ENCODE results near the gene BEX2. TPM values are rescaled to one million over a fixed set of nuclear protein-coding genes. Genes with fewer than 3 reads are reported as not detected.
A peak's percentile ranks its signal among the peaks of the same experiment; 100 is the strongest.
"Not testable (repeated sequence)": the region's sequence is repeated elsewhere in the genome, so short reads cannot be mapped to it uniquely, and the experiment has no call there.

Gene BEX2
- total RNA-seq, 2 experiments from 2014 or later = 4.9 to 5.3 TPM

DNA sequence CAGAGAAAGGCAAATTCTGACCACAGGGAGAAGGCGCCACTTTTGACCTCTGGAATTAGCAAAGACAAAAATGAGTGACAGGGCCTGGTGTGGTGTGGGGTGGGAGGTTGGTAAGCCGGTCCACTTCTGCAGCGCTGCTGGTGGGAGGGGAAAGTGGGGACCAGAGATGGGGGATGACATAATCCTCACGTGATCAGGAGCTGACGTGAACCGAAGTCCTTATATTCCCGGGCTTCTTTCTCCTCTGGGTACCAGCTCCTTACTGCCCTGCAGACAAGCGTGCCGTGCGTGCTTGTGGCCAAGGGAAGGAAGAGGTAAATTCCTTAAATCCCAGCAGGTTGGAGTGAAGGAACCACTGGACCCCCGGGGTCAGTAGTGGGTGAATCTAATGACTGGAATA lies 19.2 kb upstream of the BEX2 start, which contains the start of gene TCEAL7:
Gene TCEAL7, plus strand, starts transcription at position 249 of the 400 bp plus-strand sequence. CDS start 1,165 bp downstream, outside the sequence.
- Mint-ChIP-seq H3K27me3 (ENCODE audit: low read depth) (peaks cover 14% of the 10 kb centered on the region), H3K4me1 (ENCODE audit: low read depth) (no peaks in the 10 kb centered on the region), H3K9me3 (ENCODE audit: insufficient read depth) (no peaks in the 10 kb centered on the region), H3K4me3 (no peak within 1 kb of the TSS), H3K36me3 (ENCODE audit: low read depth) (no peaks in the 10 kb centered on the region), H3K27ac (no peak within 1 kb of the TSS)
- ChIA-PET CTCF (interaction anchor here (1.5 kb wide), 1 partner anchor 8 kb away, joined by 3 read pairs; no protein-coding TSS in a partner anchor), POLR2A (no interaction called here)
- ATAC-seq = no peak
- no peak for DNase-seq

DNA sequence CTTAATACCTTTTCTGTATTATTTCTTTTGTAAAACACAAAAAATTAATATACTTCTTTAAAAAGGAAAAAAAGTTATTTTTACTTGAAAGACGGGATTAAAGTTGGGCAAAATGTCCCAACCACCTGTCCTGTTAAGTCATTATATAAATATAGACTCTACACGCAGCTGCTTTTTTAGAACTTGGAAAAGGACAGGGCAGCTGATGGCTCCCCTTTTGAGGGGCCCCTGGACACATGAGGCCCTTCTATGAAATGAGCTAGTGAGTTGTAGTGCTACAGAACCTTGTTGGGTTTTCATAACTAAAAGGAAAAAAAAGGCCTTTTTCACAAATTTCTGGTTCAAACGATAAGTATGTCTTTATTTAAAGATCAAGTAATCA lies 600 bp upstream of the BEX2 start:
- H3K4me1 Mint-ChIP-seq (ENCODE audit: low read depth) = no peaks in the 10 kb centered on the region
- DNase-seq = no peak
- peak overlapping the region; percentile 66 for H3K4me3 Mint-ChIP-seq
- H3K27me3 Mint-ChIP-seq (ENCODE audit: low read depth) = no peaks in the 10 kb centered on the region
- POLR2A ChIA-PET = no interaction called here
- ATAC-seq = no peak
- CTCF ChIA-PET = interaction anchor here (1.1 kb wide), 1 partner anchor 101 kb away, joined by 3 read pairs; no protein-coding TSS in a partner anchor
- H3K9me3 Mint-ChIP-seq (ENCODE audit: insufficient read depth) = no peaks in the 10 kb centered on the region
- no peak overlapping the region for H3K27ac Mint-ChIP-seq
- H3K36me3 Mint-ChIP-seq (ENCODE audit: low read depth) = no peaks in the 10 kb centered on the region

DNA sequence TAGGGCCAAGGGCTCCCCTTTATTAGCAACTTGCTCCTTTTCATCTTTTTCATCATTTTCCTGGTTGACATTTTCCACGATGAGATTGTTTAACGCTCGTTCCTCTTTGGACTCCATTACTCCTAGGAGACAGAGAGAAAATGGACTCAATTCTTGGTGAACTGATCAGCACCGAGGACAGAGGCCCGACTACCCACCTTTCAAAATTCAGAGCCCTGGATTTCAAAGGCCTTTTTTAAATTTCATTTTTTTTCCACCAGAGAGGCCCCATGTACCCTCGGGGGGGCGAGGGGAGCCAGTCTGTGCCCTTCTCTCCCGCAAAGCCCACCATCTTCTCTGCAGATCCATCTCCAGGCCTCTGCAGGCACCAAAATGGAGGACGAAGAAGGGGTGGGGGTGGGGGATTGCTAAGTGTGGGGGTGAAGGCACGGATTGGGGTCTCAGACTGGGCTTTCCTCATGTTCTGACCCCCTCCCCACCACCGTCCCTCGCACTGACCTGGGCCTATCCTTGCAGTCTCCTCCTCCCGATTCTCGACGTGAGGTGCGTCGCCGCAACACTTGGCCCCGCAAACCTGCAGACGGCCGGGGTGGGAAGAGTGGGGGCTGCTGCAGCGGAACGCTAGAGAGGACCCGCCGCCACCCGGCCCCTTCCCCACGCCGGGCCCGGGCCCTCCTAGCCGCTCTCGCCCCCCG lies 783 bp downstream of the BEX2 start:
- Mint-ChIP-seq H3K9me3 (ENCODE audit: insufficient read depth) (no peaks in the 10 kb centered on the region), H3K27ac (no peak overlapping the region), H3K27me3 (ENCODE audit: low read depth) (no peaks in the 10 kb centered on the region), H3K36me3 (ENCODE audit: low read depth) (no peaks in the 10 kb centered on the region), H3K4me1 (ENCODE audit: low read depth) (peaks cover 2% of the 10 kb centered on the region), H3K4me3 (peak overlapping the region; percentile 23)
- ChIA-PET CTCF (no interaction called here), POLR2A (interaction anchor here (0.6 kb wide), 1 partner anchor 13 kb away, joined by 3 read pairs; no protein-coding TSS in a partner anchor)
- ATAC-seq (peak; percentile 12), DNase-seq (no peak)

DNA sequence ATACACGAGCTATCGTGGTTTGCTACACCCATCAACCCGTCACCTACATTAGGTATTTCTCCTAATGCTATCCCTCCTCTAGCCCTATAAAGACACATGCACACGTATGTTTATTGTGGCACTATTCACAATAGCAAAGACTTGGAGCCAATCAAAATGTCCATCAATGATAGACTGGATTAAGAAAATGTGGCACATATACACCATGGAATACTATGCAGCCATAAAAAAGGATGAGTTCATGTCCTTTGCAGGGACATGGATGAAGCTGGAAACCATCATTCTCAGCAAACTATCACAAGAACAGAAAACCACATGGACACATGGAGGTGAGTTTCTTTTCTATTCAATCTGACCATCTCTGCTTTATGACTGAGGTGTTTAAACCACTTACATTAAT lies 5.1 kb downstream of the BEX2 start:
- CTCF ChIA-PET; H3K27me3 Mint-ChIP-seq (ENCODE audit: low read depth); H3K4me1 Mint-ChIP-seq (ENCODE audit: low read depth); DNase-seq; H3K36me3 Mint-ChIP-seq (ENCODE audit: low read depth); H3K4me3 Mint-ChIP-seq; H3K27ac Mint-ChIP-seq; POLR2A ChIA-PET; H3K9me3 Mint-ChIP-seq (ENCODE audit: insufficient read depth); ATAC-seq: not testable (repeated sequence)

DNA sequence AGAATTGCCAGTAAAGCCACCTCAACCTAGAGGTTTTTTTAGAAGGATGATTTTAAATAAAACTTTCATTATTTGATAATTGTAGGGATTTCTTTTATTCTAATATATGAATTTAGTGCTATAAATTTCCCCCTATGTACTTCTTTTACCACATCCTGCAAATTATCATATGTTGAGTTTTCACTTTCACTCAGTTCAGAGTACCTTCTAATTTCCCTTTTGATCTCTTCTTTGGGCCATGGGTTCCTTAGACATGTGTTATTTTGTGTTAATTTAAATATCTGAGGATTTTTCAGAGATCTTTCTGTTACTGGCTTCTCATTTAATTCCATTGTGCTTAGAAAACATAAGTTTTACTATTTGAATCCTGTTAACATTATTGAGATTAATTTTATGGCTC lies 6.1 kb downstream of the BEX2 start:
- no peak overlapping the region for H3K4me3 Mint-ChIP-seq
- CTCF ChIA-PET = no interaction called here
- POLR2A ChIA-PET = no interaction called here
- ATAC-seq (no peak), DNase-seq (no peak)
- no peaks in the 10 kb centered on the region for H3K27me3 Mint-ChIP-seq (ENCODE audit: low read depth)
- H3K9me3 Mint-ChIP-seq (ENCODE audit: insufficient read depth) = no peaks in the 10 kb centered on the region
- peaks cover 6% of the 10 kb centered on the region for H3K4me1 Mint-ChIP-seq (ENCODE audit: low read depth)
- no peaks in the 10 kb centered on the region for H3K36me3 Mint-ChIP-seq (ENCODE audit: low read depth)
- H3K27ac Mint-ChIP-seq = no peak overlapping the region

DNA sequence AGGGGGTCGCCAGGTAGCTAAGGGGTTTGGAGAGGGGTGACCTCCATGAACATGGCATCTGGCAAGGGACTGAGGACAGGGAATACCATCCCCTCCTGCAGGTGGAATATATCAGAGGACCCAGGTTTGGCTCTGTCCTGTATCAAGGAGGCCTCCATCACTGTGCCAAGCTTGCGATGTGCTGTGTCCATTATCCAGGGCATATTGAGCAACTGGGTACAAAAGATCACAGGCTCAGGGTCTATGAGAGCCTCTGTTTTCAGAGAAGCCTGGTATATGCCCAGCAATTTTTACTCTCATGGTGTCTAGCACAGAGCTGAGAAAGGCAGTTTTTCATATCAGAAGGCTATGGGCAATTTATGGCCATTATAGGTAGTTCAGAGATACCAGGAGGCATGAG lies 17.7 kb downstream of the BEX2 start:
- no peaks in the 10 kb centered on the region for H3K9me3 Mint-ChIP-seq (ENCODE audit: insufficient read depth)
- POLR2A ChIA-PET = no interaction called here
- H3K27ac Mint-ChIP-seq = no peak overlapping the region
- H3K4me3 Mint-ChIP-seq = no peak overlapping the region
- H3K36me3 Mint-ChIP-seq (ENCODE audit: low read depth) = no peaks in the 10 kb centered on the region
- DNase-seq (no peak), ATAC-seq (no peak)
- CTCF ChIA-PET = no interaction called here
- peaks cover 14% of the 10 kb centered on the region for H3K27me3 Mint-ChIP-seq (ENCODE audit: low read depth)
- H3K4me1 Mint-ChIP-seq (ENCODE audit: low read depth) = no peaks in the 10 kb centered on the region

DNA sequence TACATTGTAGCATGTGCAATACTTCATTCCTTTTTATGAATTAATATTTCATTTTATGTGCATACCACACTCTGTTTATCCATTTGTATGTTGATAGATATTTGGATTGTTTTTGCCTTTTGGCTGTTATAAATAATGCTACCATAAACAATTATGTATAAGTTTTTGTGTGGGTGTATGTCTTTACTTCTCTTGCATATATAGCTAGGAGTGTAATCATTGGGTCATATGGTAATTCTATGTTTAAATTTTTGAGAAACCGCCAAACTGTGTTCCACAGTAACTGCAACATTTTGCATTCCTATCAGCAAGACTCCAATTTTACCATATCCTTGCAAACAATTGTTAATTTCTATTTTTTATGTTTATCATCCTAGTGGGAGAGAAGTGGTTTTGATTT lies 31.2 kb downstream of the BEX2 start:
- Mint-ChIP-seq H3K27me3 (ENCODE audit: low read depth) (peaks cover 42% of the 10 kb centered on the region), H3K4me1 (ENCODE audit: low read depth) (peaks cover 3% of the 10 kb centered on the region), H3K4me3 (no peak overlapping the region), H3K36me3 (ENCODE audit: low read depth) (no peaks in the 10 kb centered on the region), H3K27ac (no peak overlapping the region), H3K9me3 (ENCODE audit: insufficient read depth) (no peaks in the 10 kb centered on the region)
- ChIA-PET POLR2A (no interaction called here), CTCF (no interaction called here)
- ATAC-seq (no peak), DNase-seq (no peak)

DNA sequence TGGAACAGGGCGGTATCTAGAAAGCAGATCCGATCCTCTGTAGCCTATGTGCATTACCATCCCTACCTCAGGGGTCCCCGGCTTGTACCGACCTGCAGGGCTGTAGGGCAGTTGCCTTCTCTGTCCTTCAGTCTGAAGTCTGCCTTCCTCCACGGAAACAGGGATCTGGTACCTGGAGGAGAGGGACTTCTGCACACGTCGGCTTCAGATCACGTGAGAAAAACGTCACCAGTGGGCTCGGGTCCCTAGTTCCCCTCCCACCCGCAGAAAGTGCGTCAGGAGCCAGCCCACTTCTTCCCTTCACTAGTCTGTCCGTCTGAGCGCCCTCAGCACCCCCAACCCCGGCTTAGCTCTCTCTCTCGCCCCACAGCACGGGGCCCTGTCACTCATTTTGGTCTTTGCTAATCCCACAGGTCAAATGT lies 34.2 kb downstream of the BEX2 start, which contains the start of gene TCEAL5:
Gene TCEAL5, minus strand, starts transcription at position 170 of the 422 bp plus-strand sequence. CDS start 2,187 bp downstream, outside the sequence.
- no peaks in the 10 kb centered on the region for H3K36me3 Mint-ChIP-seq (ENCODE audit: low read depth)
- H3K27me3 Mint-ChIP-seq (ENCODE audit: low read depth) = peaks cover 46% of the 10 kb centered on the region
- peaks cover 3% of the 10 kb centered on the region for H3K4me1 Mint-ChIP-seq (ENCODE audit: low read depth)
- ATAC-seq = no peak
- no peaks in the 10 kb centered on the region for H3K9me3 Mint-ChIP-seq (ENCODE audit: insufficient read depth)
- no peak for DNase-seq
- CTCF ChIA-PET = no interaction called here
- H3K27ac Mint-ChIP-seq = no peak within 1 kb of the TSS
- POLR2A ChIA-PET = no interaction called here
- H3K4me3 Mint-ChIP-seq = no peak within 1 kb of the TSS

DNA sequence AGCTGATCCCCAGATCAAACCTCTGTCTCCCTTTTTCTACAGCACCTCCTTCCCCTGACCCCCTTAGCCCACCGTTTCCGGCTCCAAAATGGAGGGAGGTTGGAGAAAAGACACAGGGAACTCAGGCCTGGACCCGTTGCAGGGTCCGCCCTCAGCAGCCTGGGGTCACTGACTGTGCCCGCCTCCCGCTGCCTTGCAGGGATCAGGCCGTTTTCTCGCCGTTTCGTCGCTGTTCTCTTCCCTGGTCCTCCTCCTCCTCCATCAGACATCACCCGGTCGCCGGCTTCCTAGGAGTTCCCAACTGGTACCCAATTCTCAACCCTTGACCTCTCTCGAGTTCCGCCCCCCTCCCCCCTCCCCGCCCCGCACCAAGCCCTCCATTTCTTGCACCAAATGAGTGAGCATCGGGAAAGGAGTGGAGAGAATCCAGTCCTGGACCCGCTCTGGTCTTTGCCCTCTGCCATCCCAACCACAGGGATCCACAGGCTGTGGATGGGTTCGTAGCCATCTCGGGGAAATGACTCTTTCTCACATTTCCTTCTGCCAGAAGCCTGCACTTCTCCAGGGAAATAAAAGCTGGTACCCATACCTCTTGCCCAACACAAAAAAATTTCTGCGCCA lies 34.7 kb downstream of the BEX2 start:
- peaks cover 3% of the 10 kb centered on the region for H3K4me1 Mint-ChIP-seq (ENCODE audit: low read depth)
- CTCF ChIA-PET = no interaction called here
- no peaks in the 10 kb centered on the region for H3K9me3 Mint-ChIP-seq (ENCODE audit: insufficient read depth)
- POLR2A ChIA-PET = no interaction called here
- H3K36me3 Mint-ChIP-seq (ENCODE audit: low read depth) = no peaks in the 10 kb centered on the region
- ATAC-seq (no peak), DNase-seq (no peak)
- H3K27ac Mint-ChIP-seq = no peak overlapping the region
- no peak overlapping the region for H3K4me3 Mint-ChIP-seq
- H3K27me3 Mint-ChIP-seq (ENCODE audit: low read depth) = peaks cover 48% of the 10 kb centered on the region

DNA sequence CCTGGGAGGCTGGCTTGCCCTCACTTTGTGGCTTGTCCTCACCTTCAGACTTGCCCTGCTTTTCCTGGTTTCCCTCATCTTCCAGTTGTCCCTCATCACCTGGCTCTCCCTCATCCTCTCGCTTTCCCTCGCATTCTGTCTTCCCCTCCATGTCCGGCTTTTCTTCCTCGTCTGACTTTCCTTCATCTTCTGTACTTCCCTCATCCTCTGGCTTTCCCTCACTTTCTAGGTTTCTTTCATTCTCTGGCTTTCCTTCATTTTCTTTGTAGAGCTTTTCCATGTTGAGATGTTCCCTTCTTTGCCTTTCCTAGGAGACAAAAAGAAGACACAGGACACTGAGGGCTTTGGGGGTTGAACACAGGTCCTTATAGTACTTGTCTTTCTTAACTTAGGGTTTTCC lies 36.5 kb downstream of the BEX2 start:
- Mint-ChIP-seq H3K4me3 (no peak overlapping the region), H3K36me3 (ENCODE audit: low read depth) (no peaks in the 10 kb centered on the region), H3K4me1 (ENCODE audit: low read depth) (peaks cover 3% of the 10 kb centered on the region), H3K27ac (no peak overlapping the region), H3K27me3 (ENCODE audit: low read depth) (peaks cover 40% of the 10 kb centered on the region), H3K9me3 (ENCODE audit: insufficient read depth) (no peaks in the 10 kb centered on the region)
- ChIA-PET CTCF (no interaction called here), POLR2A (no interaction called here)
- DNase-seq (no peak), ATAC-seq (no peak)
